ENCODE results near the gene TBL1XR1.

- no peak for TF ChIP-seq EZH2 (IDR thresholded peaks at IDR 0.05; ENCODE audit: low read depth, low read length, severe bottlenecking)
- TF ChIP-seq CTCF (IDR thresholded peaks at IDR 0.05; ENCODE audit: control extremely low read depth in 1 of 3, insufficient read depth in 1 of 3, low read depth in 1 of 3, low read length in 3 of 3): no peak
- no peak for TF ChIP-seq TAF1 (IDR thresholded peaks at IDR 0.05; ENCODE audit: low read depth, low read length)
- TF ChIP-seq SP1 (IDR thresholded peaks at IDR 0.05; ENCODE audit: low read depth, low read length): no peak
- no peak for TF ChIP-seq JUND (IDR thresholded peaks at IDR 0.05; ENCODE audit: low read length)
- no peak for TF ChIP-seq GABPA (IDR thresholded peaks at IDR 0.05; ENCODE audit: borderline replicate concordance, insufficient read depth, low read length)
These were observed 117.2 kb downstream of the TBL1XR1 start for GRCh38 chr3:177080122-177080521.

Data from H1 (cell line).